ENCODE measurements around the gene AZGP1.
"Not testable (repeated sequence)": the region's sequence is repeated elsewhere in the genome, so short reads cannot be mapped to it uniquely, and the experiment has no call there.

The AZGP1 gene

GRCh38 chr7:99953649-99954048, 22.2 kb downstream of the AZGP1 start:
- FAIRE-seq (no peak), DNase-seq (ENCODE audit: low spot score) (no peak)

GRCh38 chr7:99952649-99953048, 23.2 kb downstream of the AZGP1 start:
- not testable (repeated sequence) for FAIRE-seq; DNase-seq (ENCODE audit: low spot score)

- not testable (repeated sequence) for FAIRE-seq; DNase-seq (ENCODE audit: low spot score)
Measured at GRCh38 chr7:99950819-99951218, 25.0 kb downstream of the AZGP1 start.

GRCh38 chr7:99949645-99950228, 26.1 kb downstream of the AZGP1 start:
- FAIRE-seq (no peak), DNase-seq (ENCODE audit: low spot score) (no peak)

GRCh38 chr7:99947608-99948007, 28.2 kb downstream of the AZGP1 start:
- FAIRE-seq = no peak

GRCh38 chr7:99944497-99945070, 31.2 kb downstream of the AZGP1 start:
- FAIRE-seq (no peak), DNase-seq (ENCODE audit: low spot score) (no peak)

More at GRCh38 chr7:99947608-99948007, 28.2 kb downstream of the AZGP1 start:
- DNase-seq (ENCODE audit: low spot score) = no peak

- FAIRE-seq (no peak), DNase-seq (ENCODE audit: low spot score) (no peak)
Measured at GRCh38 chr7:99943641-99944496, 32.0 kb downstream of the AZGP1 start.

- no peak for DNase-seq (ENCODE audit: low spot score)
Measured at GRCh38 chr7:99938296-99938695, 37.5 kb downstream of the AZGP1 start.

GRCh38 chr7:99935009-99935408, 40.8 kb downstream of the AZGP1 start:
- DNase-seq (ENCODE audit: low spot score); FAIRE-seq: not testable (repeated sequence)

More at GRCh38 chr7:99938296-99938695, 37.5 kb downstream of the AZGP1 start:
- no peak for FAIRE-seq

GRCh38 chr7:99930376-99930775, 45.5 kb downstream of the AZGP1 start:
- DNase-seq (ENCODE audit: low spot score) (no peak), FAIRE-seq (no peak)

GRCh38 chr7:99929730-99930053, 46.1 kb downstream of the AZGP1 start:
- no peak for FAIRE-seq
- DNase-seq (ENCODE audit: low spot score) = no peak

GRCh38 chr7:99928994-99929729, 46.7 kb downstream of the AZGP1 start, which contains the start of gene GJC3:
Gene GJC3 (minus strand): TSS chr7:99929620. CDS start chr7:99929620, 0 bp downstream.
- peak; percentile 49 for DNase-seq (ENCODE audit: low spot score)
- FAIRE-seq = peak; percentile 28

- DNase-seq (ENCODE audit: low spot score) (no peak), FAIRE-seq (no peak)
Measured at GRCh38 chr7:99928188-99928587, 47.6 kb downstream of the AZGP1 start.

GRCh38 chr7:99927536-99927935, 48.3 kb downstream of the AZGP1 start:
- DNase-seq (ENCODE audit: low spot score) (no peak), FAIRE-seq (no peak)

- DNase-seq (ENCODE audit: low spot score) = no peak
- no peak for FAIRE-seq
Measured at GRCh38 chr7:99926321-99926720, 49.5 kb downstream of the AZGP1 start.

GRCh38 chr7:99923200-99923599, 52.6 kb downstream of the AZGP1 start:
- DNase-seq (ENCODE audit: low spot score) (no peak), FAIRE-seq (no peak)

GRCh38 chr7:99920149-99920548, 55.7 kb downstream of the AZGP1 start:
- FAIRE-seq (no peak), DNase-seq (ENCODE audit: low spot score) (no peak)

- FAIRE-seq (no peak), DNase-seq (ENCODE audit: low spot score) (no peak)
Measured at GRCh38 chr7:99919814-99920112, 56.1 kb downstream of the AZGP1 start.

GRCh38 chr7:99918959-99919813, 56.6 kb downstream of the AZGP1 start, which contains the start of gene TRIM4:
Gene TRIM4 (minus strand): TSS chr7:99919530. CDS start chr7:99919401, 129 bp downstream.
- peak; percentile 68 for FAIRE-seq
- DNase-seq (ENCODE audit: low spot score) = peak; percentile 79
